ENCODE data around the gene ST7.

ST7 gene

GRCh38 chr7:117004899-117005298, 51.6 kb downstream of the ST7 start:
- H3K9me3 ChIP-seq (ENCODE audit: insufficient read depth, low read length): no peaks in the 10 kb centered on the region

GRCh38 chr7:117005449-117005848, 52.1 kb downstream of the ST7 start:
- Histone ChIP-seq H3K9me3 (ENCODE audit: insufficient read depth, low read length) (no peaks in the 10 kb centered on the region), H3K36me3 (ENCODE audit: insufficient read depth, insufficient read length, low read length) (no peaks in the 10 kb centered on the region), H3K4me3 (ENCODE audit: insufficient read length, low read depth) (no peak overlapping the region), H3K9ac (ENCODE audit: insufficient read length, low read depth) (no peak overlapping the region), H3K27me3 (ENCODE audit: insufficient read depth, insufficient read length) (no peaks in the 10 kb centered on the region), H3K4me1 (ENCODE audit: insufficient read depth, insufficient read length) (no peaks in the 10 kb centered on the region)
- TF ChIP-seq SUZ12 (IDR thresholded peaks at IDR 0.05; ENCODE audit: extremely low read depth, insufficient read depth, insufficient read length) (no peak), YY1 (IDR thresholded peaks at IDR 0.05; ENCODE audit: insufficient read depth, insufficient read length) (no peak)
- DNase-seq (ENCODE audit: low read depth, low spot score): no peak

More at GRCh38 chr7:117004899-117005298, 51.6 kb downstream of the ST7 start:
- Histone ChIP-seq H3K36me3 (ENCODE audit: insufficient read depth, insufficient read length, low read length) (no peaks in the 10 kb centered on the region), H3K27me3 (ENCODE audit: insufficient read depth, insufficient read length) (no peaks in the 10 kb centered on the region), H3K4me3 (ENCODE audit: insufficient read length, low read depth) (no peak overlapping the region), H3K9ac (ENCODE audit: insufficient read length, low read depth) (no peak overlapping the region), H3K4me1 (ENCODE audit: insufficient read depth, insufficient read length) (no peaks in the 10 kb centered on the region)
- no peak for DNase-seq (ENCODE audit: low read depth, low spot score)
- TF ChIP-seq SUZ12 (IDR thresholded peaks at IDR 0.05; ENCODE audit: extremely low read depth, insufficient read depth, insufficient read length) (no peak), YY1 (IDR thresholded peaks at IDR 0.05; ENCODE audit: insufficient read depth, insufficient read length) (no peak), ZNF274 (IDR thresholded peaks at IDR 0.05; ENCODE audit: low read depth, low read length) (no peak)

- Histone ChIP-seq H3K36me3 (ENCODE audit: insufficient read depth, insufficient read length, low read length) (no peaks in the 10 kb centered on the region), H3K4me3 (ENCODE audit: insufficient read length, low read depth) (no peak overlapping the region), H3K27me3 (ENCODE audit: insufficient read depth, insufficient read length) (no peaks in the 10 kb centered on the region), H3K9ac (ENCODE audit: insufficient read length, low read depth) (no peak overlapping the region), H3K4me1 (ENCODE audit: insufficient read depth, insufficient read length) (no peaks in the 10 kb centered on the region), H3K9me3 (ENCODE audit: insufficient read depth, low read length) (no peaks in the 10 kb centered on the region)
- DNase-seq (ENCODE audit: low read depth, low spot score): no peak
- TF ChIP-seq ZNF274 (IDR thresholded peaks at IDR 0.05; ENCODE audit: low read depth, low read length) (no peak), YY1 (IDR thresholded peaks at IDR 0.05; ENCODE audit: insufficient read depth, insufficient read length) (no peak), SUZ12 (IDR thresholded peaks at IDR 0.05; ENCODE audit: extremely low read depth, insufficient read depth, insufficient read length) (no peak)
Measured at GRCh38 chr7:117006907-117007684, 53.8 kb downstream of the ST7 start.

GRCh38 chr7:117008118-117008885, 55.0 kb downstream of the ST7 start:
- no peaks in the 10 kb centered on the region for H3K4me1 ChIP-seq (ENCODE audit: insufficient read depth, insufficient read length)
- H3K9ac ChIP-seq (ENCODE audit: insufficient read length, low read depth): no peak overlapping the region
- no peak for DNase-seq (ENCODE audit: low read depth, low spot score)
- H3K27me3 ChIP-seq (ENCODE audit: insufficient read depth, insufficient read length): no peaks in the 10 kb centered on the region
- no peak for TF ChIP-seq SUZ12 (IDR thresholded peaks at IDR 0.05; ENCODE audit: extremely low read depth, insufficient read depth, insufficient read length)
- no peak for TF ChIP-seq YY1 (IDR thresholded peaks at IDR 0.05; ENCODE audit: insufficient read depth, insufficient read length)
- TF ChIP-seq ZNF274 (IDR thresholded peaks at IDR 0.05; ENCODE audit: low read depth, low read length): no peak
- H3K4me3 ChIP-seq (ENCODE audit: insufficient read length, low read depth): no peak overlapping the region
- H3K9me3 ChIP-seq (ENCODE audit: insufficient read depth, low read length): no peaks in the 10 kb centered on the region
- no peaks in the 10 kb centered on the region for H3K36me3 ChIP-seq (ENCODE audit: insufficient read depth, insufficient read length, low read length)

- no peak for DNase-seq (ENCODE audit: low read depth, low spot score)
- H3K4me1 ChIP-seq (ENCODE audit: insufficient read depth, insufficient read length): no peaks in the 10 kb centered on the region
- no peak overlapping the region for H3K4me3 ChIP-seq (ENCODE audit: insufficient read length, low read depth)
- H3K27me3 ChIP-seq (ENCODE audit: insufficient read depth, insufficient read length): no peaks in the 10 kb centered on the region
- no peak overlapping the region for H3K9ac ChIP-seq (ENCODE audit: insufficient read length, low read depth)
- TF ChIP-seq YY1 (IDR thresholded peaks at IDR 0.05; ENCODE audit: insufficient read depth, insufficient read length): no peak
- no peak for TF ChIP-seq ZNF274 (IDR thresholded peaks at IDR 0.05; ENCODE audit: low read depth, low read length)
- no peak for TF ChIP-seq SUZ12 (IDR thresholded peaks at IDR 0.05; ENCODE audit: extremely low read depth, insufficient read depth, insufficient read length)
- no peaks in the 10 kb centered on the region for H3K9me3 ChIP-seq (ENCODE audit: insufficient read depth, low read length)
- H3K36me3 ChIP-seq (ENCODE audit: insufficient read depth, insufficient read length, low read length): no peaks in the 10 kb centered on the region
Measured at GRCh38 chr7:117008886-117009531, 55.7 kb downstream of the ST7 start.

GRCh38 chr7:117009705-117010361, 56.5 kb downstream of the ST7 start:
- H3K4me1 ChIP-seq (ENCODE audit: insufficient read depth, insufficient read length): no peaks in the 10 kb centered on the region
- H3K36me3 ChIP-seq (ENCODE audit: insufficient read depth, insufficient read length, low read length): no peaks in the 10 kb centered on the region
- no peak overlapping the region for H3K4me3 ChIP-seq (ENCODE audit: insufficient read length, low read depth)
- no peaks in the 10 kb centered on the region for H3K9me3 ChIP-seq (ENCODE audit: insufficient read depth, low read length)
- no peaks in the 10 kb centered on the region for H3K27me3 ChIP-seq (ENCODE audit: insufficient read depth, insufficient read length)
- DNase-seq (ENCODE audit: low read depth, low spot score): no peak
- TF ChIP-seq YY1 (IDR thresholded peaks at IDR 0.05; ENCODE audit: insufficient read depth, insufficient read length): no peak
- TF ChIP-seq ZNF274 (IDR thresholded peaks at IDR 0.05; ENCODE audit: low read depth, low read length): no peak
- no peak for TF ChIP-seq SUZ12 (IDR thresholded peaks at IDR 0.05; ENCODE audit: extremely low read depth, insufficient read depth, insufficient read length)
- H3K9ac ChIP-seq (ENCODE audit: insufficient read length, low read depth): no peak overlapping the region
